ENCODE measurements around the gene FAR1. TPM values are rescaled to one million over a fixed set of nuclear protein-coding genes. Genes with fewer than 3 reads are reported as not detected.

Gene FAR1
- polyA plus RNA-seq, 1 of the 3 experiments (the other 2 are of a cell fraction): 29.0 TPM

- Histone ChIP-seq H3K9ac (no peak overlapping the region), H3F3A (replicated peaks; ENCODE audit: insufficient read depth) (no peaks in the 10 kb centered on the region), H3K36me3 (replicated peaks in 1 of 2; ENCODE audit: control insufficient read depth in 1 of 2, insufficient read depth in 2 of 2, low read length in 1 of 2) (no peaks in the 10 kb centered on the region), H3K4me2 (no peak overlapping the region), H3K9me2 (no peaks in the 10 kb centered on the region), H3K9me3 (no peaks in the 10 kb centered on the region), H4K20me1 (ENCODE audit: insufficient read depth) (no peaks in the 10 kb centered on the region), H3K27ac (ENCODE audit: low read depth in 2 of 2, low read length in 1 of 2) (no peak overlapping the region), H3K4me3 (ENCODE audit: low read depth in 2 of 2, low read length in 1 of 2) (no peak overlapping the region), H3K4me1 (ENCODE audit: control insufficient read depth in 1 of 2, insufficient read depth in 2 of 2, low read depth in 1 of 2, low read length in 1 of 2) (no peaks in the 10 kb centered on the region), H2AFZ (ENCODE audit: low read depth) (no peak overlapping the region), H3K27me3 (ENCODE audit: insufficient read depth) (0 out of 2 replicates have a peak, but pooled peaks cover 5% of the 10 kb centered on the region), H3K79me2 (ENCODE audit: insufficient read depth) (no peaks in the 10 kb centered on the region)
- ChIA-PET POLR2A (interaction anchor here (0.6 kb wide), 1 partner anchor 94 kb away, joined by 3 read pairs; no protein-coding TSS in a partner anchor), CTCF (interaction anchor here (0.5 to 2.0 kb wide), 10 partner anchors 12 to 991 kb away, joined by 3 to 7 read pairs (median 4); no protein-coding TSS in a partner anchor)
- DNase-seq: no peak
- TF ChIP-seq IRF3 (IDR thresholded peaks at IDR 0.05; ENCODE audit: low read depth, low read length) (no peak), FOSL2 (IDR thresholded peaks at IDR 0.05; ENCODE audit: borderline replicate concordance, low read depth) (no peak), NFIC (IDR thresholded peaks at IDR 0.05; ENCODE audit: borderline replicate concordance) (no peak), USF1 (IDR thresholded peaks at IDR 0.05; ENCODE audit: borderline replicate concordance, low read depth) (no peak), CHD2 (IDR thresholded peaks at IDR 0.05; ENCODE audit: low read length, partially characterized antibody) (no peak), JUND (IDR thresholded peaks at IDR 0.05) (no peak), TEAD4 (IDR thresholded peaks at IDR 0.05; ENCODE audit: borderline replicate concordance, insufficient read depth) (no peak), GABPA (IDR thresholded peaks at IDR 0.05; ENCODE audit: low read depth) (no peak), MEF2A (IDR thresholded peaks at IDR 0.05; ENCODE audit: borderline replicate concordance, low read depth) (no peak), MAX (IDR thresholded peaks at IDR 0.05; ENCODE audit: low read depth) (no peak), EP300 (IDR thresholded peaks at IDR 0.05; ENCODE audit: borderline replicate concordance in 1 of 2, low read depth in 1 of 2, low read length in 1 of 2) (no peak), TAF1 (IDR thresholded peaks at IDR 0.05; ENCODE audit: borderline replicate concordance, low read depth, low read length) (no peak), RXRA (IDR thresholded peaks at IDR 0.05; ENCODE audit: borderline replicate concordance, low read depth) (no peak), FOXJ3 (CRISPR knock-in tag; IDR thresholded peaks at IDR 0.05) (no peak), SMC3 (IDR thresholded peaks at IDR 0.05; ENCODE audit: low read depth, low read length) (no peak), EZH2phosphoT487 (IDR thresholded peaks at IDR 0.05; ENCODE audit: borderline replicate concordance, low read depth) (no peak), MXI1 (IDR thresholded peaks at IDR 0.05; ENCODE audit: low read depth, low read length) (no peak), TCF12 (IDR thresholded peaks at IDR 0.05) (no peak)
- TF ChIP-seq, protein P1, sequence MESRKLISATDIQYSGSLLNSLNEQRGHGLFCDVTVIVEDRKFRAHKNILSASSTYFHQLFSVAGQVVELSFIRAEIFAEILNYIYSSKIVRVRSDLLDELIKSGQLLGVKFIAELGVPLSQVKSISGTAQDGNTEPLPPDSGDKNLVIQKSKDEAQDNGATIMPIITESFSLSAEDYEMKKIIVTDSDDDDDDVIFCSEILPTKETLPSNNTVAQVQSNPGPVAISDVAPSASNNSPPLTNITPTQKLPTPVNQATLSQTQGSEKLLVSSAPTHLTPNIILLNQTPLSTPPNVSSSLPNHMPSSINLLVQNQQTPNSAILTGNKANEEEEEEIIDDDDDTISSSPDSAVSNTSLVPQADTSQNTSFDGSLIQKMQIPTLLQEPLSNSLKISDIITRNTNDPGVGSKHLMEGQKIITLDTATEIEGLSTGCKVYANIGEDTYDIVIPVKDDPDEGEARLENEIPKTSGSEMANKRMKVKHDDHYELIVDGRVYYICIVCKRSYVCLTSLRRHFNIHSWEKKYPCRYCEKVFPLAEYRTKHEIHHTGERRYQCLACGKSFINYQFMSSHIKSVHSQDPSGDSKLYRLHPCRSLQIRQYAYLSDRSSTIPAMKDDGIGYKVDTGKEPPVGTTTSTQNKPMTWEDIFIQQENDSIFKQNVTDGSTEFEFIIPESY (IDR thresholded peaks at IDR 0.05; ENCODE audit: borderline replicate concordance, low read depth): no peak
- 73% methylated on average over 1 of the region's 1 CpG for WGBS (ENCODE audit: low lambda C conversion rate)
These were observed 107.0 kb downstream of the FAR1 start for GRCh38 chr11:13775471-13775870.

Measured in SK-N-SH (cell line).